ENCODE results near the gene MAST4.

Gene MAST4

DNA sequence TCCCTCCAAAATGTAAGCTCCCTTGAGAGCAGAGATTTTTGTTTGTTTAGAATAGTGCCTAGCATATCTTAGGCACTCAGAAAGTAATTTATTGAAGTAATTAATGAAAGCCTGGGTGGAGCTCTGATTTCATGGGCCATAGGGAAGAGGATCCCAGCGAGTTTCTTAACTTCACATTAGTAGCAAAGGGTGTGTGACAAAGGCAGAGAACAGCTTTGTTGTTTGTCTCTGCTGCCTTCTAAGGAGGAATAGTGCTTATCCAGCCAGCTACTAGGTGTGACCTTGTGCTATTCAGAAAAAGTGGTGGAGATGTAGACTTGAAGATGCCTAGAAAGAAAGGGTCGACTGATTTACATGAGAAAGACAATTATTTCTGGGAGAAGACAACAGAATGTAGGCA lies 451.4 kb downstream of the MAST4 start:
- Histone ChIP-seq H3K4me3 (ENCODE audit: low read depth, low read length) (no peak overlapping the region), H3K4me1 (ENCODE audit: control insufficient read depth, insufficient read depth, low read length) (no peaks in the 10 kb centered on the region), H3K9me3 (ENCODE audit: control insufficient read depth, insufficient read depth, low read depth, low read length) (no peaks in the 10 kb centered on the region), H3K27ac (ENCODE audit: extremely low read depth, low read depth, low read length) (no peak overlapping the region), H3K36me3 (ENCODE audit: control insufficient read depth in 2 of 2, insufficient read depth in 1 of 2, low read length in 2 of 2) (no peaks in the 10 kb centered on the region)
- ChIA-PET CTCF (interaction anchor here (0.9 kb wide), 1 partner anchor 14 kb away, joined by 3 read pairs; no protein-coding TSS in a partner anchor), POLR2A (no interaction called here)
- TF ChIP-seq, protein P1, sequence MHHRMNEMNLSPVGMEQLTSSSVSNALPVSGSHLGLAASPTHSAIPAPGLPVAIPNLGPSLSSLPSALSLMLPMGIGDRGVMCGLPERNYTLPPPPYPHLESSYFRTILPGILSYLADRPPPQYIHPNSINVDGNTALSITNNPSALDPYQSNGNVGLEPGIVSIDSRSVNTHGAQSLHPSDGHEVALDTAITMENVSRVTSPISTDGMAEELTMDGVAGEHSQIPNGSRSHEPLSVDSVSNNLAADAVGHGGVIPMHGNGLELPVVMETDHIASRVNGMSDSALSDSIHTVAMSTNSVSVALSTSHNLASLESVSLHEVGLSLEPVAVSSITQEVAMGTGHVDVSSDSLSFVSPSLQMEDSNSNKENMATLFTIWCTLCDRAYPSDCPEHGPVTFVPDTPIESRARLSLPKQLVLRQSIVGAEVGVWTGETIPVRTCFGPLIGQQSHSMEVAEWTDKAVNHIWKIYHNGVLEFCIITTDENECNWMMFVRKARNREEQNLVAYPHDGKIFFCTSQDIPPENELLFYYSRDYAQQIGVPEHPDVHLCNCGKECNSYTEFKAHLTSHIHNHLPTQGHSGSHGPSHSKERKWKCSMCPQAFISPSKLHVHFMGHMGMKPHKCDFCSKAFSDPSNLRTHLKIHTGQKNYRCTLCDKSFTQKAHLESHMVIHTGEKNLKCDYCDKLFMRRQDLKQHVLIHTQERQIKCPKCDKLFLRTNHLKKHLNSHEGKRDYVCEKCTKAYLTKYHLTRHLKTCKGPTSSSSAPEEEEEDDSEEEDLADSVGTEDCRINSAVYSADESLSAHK (tag by site-specific recombination; IDR thresholded peaks at IDR 0.05) = no peak
- TF ChIP-seq ZEB2 (tag by site-specific recombination; IDR thresholded peaks at IDR 0.05) = no peak
- TF ChIP-seq ZNF133 (tag by site-specific recombination; IDR thresholded peaks at IDR 0.05) = no peak
- TF ChIP-seq ZNF311 (tag by site-specific recombination; IDR thresholded peaks at IDR 0.05; ENCODE audit: borderline replicate concordance) = no peak
- TF ChIP-seq ZNF394 (tag by site-specific recombination; IDR thresholded peaks at IDR 0.05; ENCODE audit: borderline replicate concordance) = no peak
- TF ChIP-seq ZNF341 (tag by site-specific recombination; IDR thresholded peaks at IDR 0.05; ENCODE audit: low read depth) = peak; percentile 63
- TF ChIP-seq ZNF76 (tag by site-specific recombination; IDR thresholded peaks at IDR 0.05; ENCODE audit: borderline replicate concordance, low read depth) = no peak

DNA sequence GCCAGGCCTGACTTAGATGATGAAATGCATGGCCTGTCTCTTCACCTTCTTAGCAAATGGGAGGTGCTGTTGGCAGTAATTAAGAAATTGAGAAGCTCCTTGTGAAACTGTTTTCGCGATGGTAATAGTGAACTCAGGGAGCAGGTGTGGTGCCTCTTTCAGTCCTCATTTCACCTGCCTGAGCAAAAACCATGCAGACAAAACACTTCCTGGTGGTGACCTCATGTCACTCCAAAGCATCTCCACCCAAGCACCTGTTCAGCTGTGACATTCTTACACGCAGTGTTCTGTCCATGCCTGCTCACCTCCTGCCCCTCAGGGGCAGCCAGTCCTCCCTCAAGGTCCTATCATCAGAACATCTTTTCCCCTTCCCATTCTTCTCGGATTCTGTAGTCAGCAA lies 453.9 kb downstream of the MAST4 start:
- ChIA-PET POLR2A (no interaction called here), CTCF (interaction anchor here (0.7 to 1.2 kb wide), 5 partner anchors 11 to 190 kb away, joined by 3 to 5 read pairs (median 3); no protein-coding TSS in a partner anchor)
- Histone ChIP-seq H3K27ac (ENCODE audit: extremely low read depth, low read depth, low read length) (no peak overlapping the region), H3K4me1 (ENCODE audit: control insufficient read depth, insufficient read depth, low read length) (no peaks in the 10 kb centered on the region), H3K9me3 (ENCODE audit: control insufficient read depth, insufficient read depth, low read depth, low read length) (no peaks in the 10 kb centered on the region), H3K36me3 (ENCODE audit: control insufficient read depth in 2 of 2, insufficient read depth in 1 of 2, low read length in 2 of 2) (no peaks in the 10 kb centered on the region), H3K4me3 (ENCODE audit: low read depth, low read length) (no peak overlapping the region)
- TF ChIP-seq ZNF660 (tag by site-specific recombination; IDR thresholded peaks at IDR 0.05) = no peak

DNA sequence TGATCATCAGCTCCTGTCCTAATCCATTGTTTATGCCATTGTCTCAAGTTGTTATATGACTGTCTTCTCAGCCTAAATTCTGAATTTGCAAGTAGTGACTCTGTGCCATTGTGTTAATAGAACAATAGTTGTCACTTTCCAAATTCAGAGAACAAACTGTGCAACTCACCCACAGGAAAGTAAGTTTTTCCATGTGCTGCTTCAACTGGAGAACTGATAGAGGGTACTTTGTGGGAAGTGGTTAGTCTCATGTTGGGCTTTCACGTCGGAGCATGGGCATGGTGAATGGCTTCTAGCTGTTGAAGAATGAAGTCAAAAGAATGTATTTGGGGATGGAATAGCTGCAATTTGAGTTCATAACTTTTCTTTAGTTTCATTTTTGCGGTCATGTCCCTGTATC lies 454.4 kb downstream of the MAST4 start:
- CTCF ChIA-PET = interaction anchor here (0.7 to 1.2 kb wide), 6 partner anchors 7 to 191 kb away, joined by 3 to 5 read pairs (median 4); no protein-coding TSS in a partner anchor
- Histone ChIP-seq H3K4me1 (ENCODE audit: control insufficient read depth, insufficient read depth, low read length) (no peaks in the 10 kb centered on the region), H3K9me3 (ENCODE audit: control insufficient read depth, insufficient read depth, low read depth, low read length) (no peaks in the 10 kb centered on the region), H3K36me3 (ENCODE audit: control insufficient read depth in 2 of 2, insufficient read depth in 1 of 2, low read length in 2 of 2) (no peaks in the 10 kb centered on the region), H3K27ac (ENCODE audit: extremely low read depth, low read depth, low read length) (no peak overlapping the region), H3K4me3 (ENCODE audit: low read depth, low read length) (no peak overlapping the region)
- TF ChIP-seq PRDM1 (tag by site-specific recombination; IDR thresholded peaks at IDR 0.05) (peak; percentile 24; the same call in 1 of the 2 replicates), ZNF155 (tag by site-specific recombination; IDR thresholded peaks at IDR 0.05) (no peak)
- TF ChIP-seq, protein P2, sequence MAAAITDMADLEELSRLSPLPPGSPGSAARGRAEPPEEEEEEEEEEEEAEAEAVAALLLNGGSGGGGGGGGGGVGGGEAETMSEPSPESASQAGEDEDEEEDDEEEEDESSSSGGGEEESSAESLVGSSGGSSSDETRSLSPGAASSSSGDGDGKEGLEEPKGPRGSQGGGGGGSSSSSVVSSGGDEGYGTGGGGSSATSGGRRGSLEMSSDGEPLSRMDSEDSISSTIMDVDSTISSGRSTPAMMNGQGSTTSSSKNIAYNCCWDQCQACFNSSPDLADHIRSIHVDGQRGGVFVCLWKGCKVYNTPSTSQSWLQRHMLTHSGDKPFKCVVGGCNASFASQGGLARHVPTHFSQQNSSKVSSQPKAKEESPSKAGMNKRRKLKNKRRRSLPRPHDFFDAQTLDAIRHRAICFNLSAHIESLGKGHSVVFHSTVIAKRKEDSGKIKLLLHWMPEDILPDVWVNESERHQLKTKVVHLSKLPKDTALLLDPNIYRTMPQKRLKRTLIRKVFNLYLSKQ (tag by site-specific recombination; IDR thresholded peaks at IDR 0.05; ENCODE audit: borderline replicate concordance) = no peak
- TF ChIP-seq, protein P3, sequence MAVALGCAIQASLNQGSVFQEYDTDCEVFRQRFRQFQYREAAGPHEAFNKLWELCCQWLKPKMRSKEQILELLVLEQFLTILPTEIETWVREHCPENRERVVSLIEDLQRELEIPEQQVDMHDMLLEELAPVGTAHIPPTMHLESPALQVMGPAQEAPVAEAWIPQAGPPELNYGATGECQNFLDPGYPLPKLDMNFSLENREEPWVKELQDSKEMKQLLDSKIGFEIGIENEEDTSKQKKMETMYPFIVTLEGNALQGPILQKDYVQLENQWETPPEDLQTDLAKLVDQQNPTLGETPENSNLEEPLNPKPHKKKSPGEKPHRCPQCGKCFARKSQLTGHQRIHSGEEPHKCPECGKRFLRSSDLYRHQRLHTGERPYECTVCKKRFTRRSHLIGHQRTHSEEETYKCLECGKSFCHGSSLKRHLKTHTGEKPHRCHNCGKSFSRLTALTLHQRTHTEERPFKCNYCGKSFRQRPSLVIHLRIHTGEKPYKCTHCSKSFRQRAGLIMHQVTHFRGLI (tag by site-specific recombination; IDR thresholded peaks at IDR 0.05) = peak; percentile 74; the same call in 1 of the 2 replicates
- POLR2A ChIA-PET = no interaction called here

DNA sequence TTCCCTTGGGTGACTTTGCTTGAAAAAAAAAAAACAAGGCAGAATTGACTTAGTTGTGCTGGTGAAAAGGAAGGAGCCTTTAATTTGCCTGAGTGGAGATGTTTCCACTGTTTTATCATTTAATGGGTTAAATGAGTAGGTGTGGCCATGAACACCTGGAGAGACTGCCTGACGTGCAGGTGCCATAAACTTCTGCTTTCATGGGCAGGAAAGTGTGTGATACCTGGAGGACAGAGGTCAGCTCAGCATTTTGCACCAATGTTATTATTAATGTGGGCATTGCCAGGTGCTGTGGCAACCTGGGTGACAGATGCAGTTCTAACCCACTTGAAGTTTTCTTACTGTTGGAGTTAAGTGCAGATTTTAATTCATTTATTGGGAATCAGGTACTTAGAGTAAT lies 455.0 kb downstream of the MAST4 start:
- no peak overlapping the region for H3K4me3 ChIP-seq (ENCODE audit: low read depth, low read length)
- H3K9me3 ChIP-seq (ENCODE audit: control insufficient read depth, insufficient read depth, low read depth, low read length) = no peaks in the 10 kb centered on the region
- ChIA-PET CTCF (interaction anchor here (0.7 to 1.1 kb wide), 2 partner anchors 8 to 35 kb away, joined by 3 to 4 read pairs; no protein-coding TSS in a partner anchor), POLR2A (no interaction called here)
- TF ChIP-seq ZNF747 (tag by site-specific recombination; IDR thresholded peaks at IDR 0.05) = no peak
- TF ChIP-seq, protein P4, sequence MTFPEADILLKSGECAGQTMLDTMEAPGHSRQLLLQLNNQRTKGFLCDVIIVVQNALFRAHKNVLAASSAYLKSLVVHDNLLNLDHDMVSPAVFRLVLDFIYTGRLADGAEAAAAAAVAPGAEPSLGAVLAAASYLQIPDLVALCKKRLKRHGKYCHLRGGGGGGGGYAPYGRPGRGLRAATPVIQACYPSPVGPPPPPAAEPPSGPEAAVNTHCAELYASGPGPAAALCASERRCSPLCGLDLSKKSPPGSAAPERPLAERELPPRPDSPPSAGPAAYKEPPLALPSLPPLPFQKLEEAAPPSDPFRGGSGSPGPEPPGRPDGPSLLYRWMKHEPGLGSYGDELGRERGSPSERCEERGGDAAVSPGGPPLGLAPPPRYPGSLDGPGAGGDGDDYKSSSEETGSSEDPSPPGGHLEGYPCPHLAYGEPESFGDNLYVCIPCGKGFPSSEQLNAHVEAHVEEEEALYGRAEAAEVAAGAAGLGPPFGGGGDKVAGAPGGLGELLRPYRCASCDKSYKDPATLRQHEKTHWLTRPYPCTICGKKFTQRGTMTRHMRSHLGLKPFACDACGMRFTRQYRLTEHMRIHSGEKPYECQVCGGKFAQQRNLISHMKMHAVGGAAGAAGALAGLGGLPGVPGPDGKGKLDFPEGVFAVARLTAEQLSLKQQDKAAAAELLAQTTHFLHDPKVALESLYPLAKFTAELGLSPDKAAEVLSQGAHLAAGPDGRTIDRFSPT (tag by site-specific recombination; IDR thresholded peaks at IDR 0.05) = 0 out of 2 replicates have a peak, but pooled peaks have one; percentile 19
- no peaks in the 10 kb centered on the region for H3K4me1 ChIP-seq (ENCODE audit: control insufficient read depth, insufficient read depth, low read length)
- H3K27ac ChIP-seq (ENCODE audit: extremely low read depth, low read depth, low read length) = no peak overlapping the region
- H3K36me3 ChIP-seq (ENCODE audit: control insufficient read depth in 2 of 2, insufficient read depth in 1 of 2, low read length in 2 of 2) = no peaks in the 10 kb centered on the region
